DND-41 (cell line): ENCODE results near the gene AHSG.

Source experiments
- CTCF ChIP-seq: IDR thresholded peaks from 2 replicates; pipeline ENCODE4 v1.5.1; 2012; ENCODE audit warnings: borderline replicate concordance, low read length, moderate library complexity, mild to moderate bottlenecking; ENCODE audit not compliant: poor library complexity, severe bottlenecking; ENCODE audit errors: extremely low read depth
- EZH2 ChIP-seq: IDR thresholded peaks from 3 replicates; pipeline ENCODE4 v1.6.1; 2012; ENCODE audit warnings: borderline replicate concordance, low read depth, mild to moderate bottlenecking, moderate library complexity, low read length, inconsistent platforms; ENCODE audit not compliant: severe bottlenecking

DNA sequence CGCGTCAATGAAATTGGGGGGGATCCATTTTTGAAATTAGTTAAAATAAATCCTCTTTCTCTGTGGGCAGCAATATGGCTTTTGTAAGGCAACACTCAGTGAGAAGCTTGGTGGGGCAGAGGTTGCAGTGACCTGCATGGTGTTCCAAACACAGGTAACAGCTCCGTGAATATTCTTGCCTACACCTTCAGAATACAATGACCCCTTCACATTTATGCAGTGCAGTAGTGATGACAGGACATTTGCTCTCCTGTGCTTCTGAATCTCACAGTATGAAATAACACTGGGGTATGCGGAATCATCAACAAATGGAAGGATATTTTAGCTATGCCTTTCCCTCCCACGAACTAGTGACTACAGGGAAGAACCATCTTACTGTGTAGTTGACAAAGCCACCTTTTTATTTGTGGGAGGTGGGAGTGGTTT, 6.9 kb downstream of the AHSG start:
- no peak for TF ChIP-seq CTCF
- TF ChIP-seq EZH2 = no peak
